Right lobe of liver (tissue), 4 donors: ENCODE measurements around the gene IL12RB1.

Experiments
- CTCF ChIP-seq, 4 donors: fragments of 200-600 bp in 3 of 4; fragments of 450-650 bp in 1 of 4; IDR thresholded peaks; one replicate each; pipeline versions ENCODE4 v1.5.1 to v1.8.0; 2016 to 2022; ENCODE audit warnings: antibody characterized with exemption in 4 of 4, mild to moderate bottlenecking in 2 of 4
- POLR2A ChIP-seq: fragments of 450-650 bp; IDR thresholded peaks from one replicate; pipeline ENCODE4 v1.6.1; 2017; ENCODE audit warnings: antibody characterized with exemption, mild to moderate bottlenecking
- donor health status: DM: no; HTN: no; CAD: no.
- donor health status: DM: no; HTN: no; CAD: no.
- donor health status: DM: no; HTN: yes; CAD: no.

GRCh38 chr19:18069383-18069782, 17.4 kb downstream of the IL12RB1 start:
- no peak for TF ChIP-seq POLR2A
- TF ChIP-seq CTCF (IDR thresholded peaks at IDR 0.05): no peak
